ENCODE data around the gene FCER1A. TPM values are rescaled to one million over a fixed set of nuclear protein-coding genes. Genes with fewer than 3 reads are reported as not detected.
"Not testable (repeated sequence)": the region's sequence is repeated elsewhere in the genome, so short reads cannot be mapped to it uniquely, and the experiment has no call there.

The FCER1A gene
- polyA plus RNA-seq, 6 donors from 2014 or later: 0.27 to 1.6 (median 0.49) TPM; not detected in 2

DNA sequence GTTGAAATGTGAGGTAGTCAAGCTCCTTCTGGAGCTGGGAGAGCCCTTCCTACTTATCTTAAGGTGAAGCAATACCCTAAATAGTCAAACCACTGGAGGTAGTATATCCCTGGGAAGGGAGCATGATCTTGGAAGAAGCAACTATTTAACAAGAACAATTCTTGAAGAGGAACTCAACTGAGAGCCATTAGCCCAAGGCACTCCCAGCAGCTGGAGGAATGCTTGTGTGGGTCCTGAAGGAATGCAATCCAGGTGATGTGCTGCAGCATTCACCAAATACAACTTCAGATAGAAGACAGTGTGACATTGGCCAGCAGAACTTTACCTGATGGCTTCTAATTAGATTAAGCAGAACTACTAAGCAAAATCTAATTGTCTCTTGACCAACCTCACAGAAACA, 9.5 kb downstream of the FCER1A start:
- no peak for DNase-seq
- peaks cover 5 to 7% (median 6%) of the 10 kb centered on the region in 3 donors for H3K4me1 Mint-ChIP-seq

GRCh38 chr1:159315381-159315780, 13.2 kb downstream of the FCER1A start:
- H3K9me3 Mint-ChIP-seq: peaks cover 0 to 8% (median 0%) of the 10 kb centered on the region in 7 donors
- H3K27me3 Mint-ChIP-seq: peaks cover 33 to 52% (median 35%) of the 10 kb centered on the region in 3 donors
- H3K4me1 Mint-ChIP-seq: peaks cover 5 to 7% (median 6%) of the 10 kb centered on the region in 3 donors
- DNase-seq: no peak
- peak in 1 of 2 donors; percentile 38 for ATAC-seq (ENCODE audit: low read depth in 2 of 2)
- H3K4me3 Mint-ChIP-seq: no peak overlapping the region
- H3K27ac Mint-ChIP-seq: no peak overlapping the region
- peaks cover 0 to 8% of the 10 kb centered on the region in 2 donors for H3K36me3 Mint-ChIP-seq

More for the DNA sequence above, 9.5 kb downstream of the FCER1A start:
- H3K36me3 Mint-ChIP-seq: peaks cover 0 to 8% of the 10 kb centered on the region in 2 donors
- peaks cover 34 to 46% (median 37%) of the 10 kb centered on the region in 3 donors for H3K27me3 Mint-ChIP-seq
- no peak overlapping the region for H3K27ac Mint-ChIP-seq
- peaks cover 0 to 8% (median 1%) of the 10 kb centered on the region in 7 donors for H3K9me3 Mint-ChIP-seq
- no peak for ATAC-seq (ENCODE audit: low read depth in 2 of 2)
- no peak overlapping the region for H3K4me3 Mint-ChIP-seq

DNA sequence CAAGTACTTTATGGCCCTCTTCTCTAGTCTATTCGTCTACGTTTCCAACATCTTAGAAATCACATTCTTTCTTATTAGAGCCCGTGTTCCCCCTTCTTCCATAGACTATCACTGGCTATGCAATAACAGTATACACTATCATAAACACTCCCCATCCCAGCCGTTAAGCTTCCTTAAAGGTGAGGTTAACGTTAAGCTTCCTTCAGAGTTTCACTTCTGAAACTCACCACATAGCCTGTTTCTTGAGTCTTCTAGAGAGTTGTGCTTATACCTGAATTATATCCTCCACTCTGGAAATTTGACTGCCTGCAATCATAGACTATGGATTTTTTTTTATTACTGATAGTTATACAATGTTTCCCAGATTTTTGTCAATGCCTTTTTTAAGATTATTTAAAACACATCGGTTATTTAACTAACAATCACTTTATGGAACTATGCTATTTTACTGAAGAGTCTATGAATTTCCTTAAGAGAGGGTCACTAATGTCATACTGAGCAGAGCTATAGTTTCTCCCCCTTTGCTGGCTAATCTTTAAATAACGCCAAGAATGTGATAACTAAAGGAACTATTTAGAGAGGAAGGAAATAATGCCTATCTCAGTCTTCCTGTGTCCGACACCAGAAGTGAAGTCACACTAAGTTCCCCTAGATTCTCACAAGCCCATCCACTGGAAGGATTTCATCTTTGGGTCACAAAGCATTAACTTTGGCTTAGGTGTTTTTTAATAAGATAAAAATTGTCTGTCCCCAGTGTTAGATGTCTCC, 16.8 kb downstream of the FCER1A start:
- H3K4me3 Mint-ChIP-seq: no peak overlapping the region
- peaks cover 0 to 10% (median 6%) of the 10 kb centered on the region in 7 donors for H3K9me3 Mint-ChIP-seq
- H3K27ac Mint-ChIP-seq: no peak overlapping the region
- H3K4me1 Mint-ChIP-seq: peaks cover 5 to 7% (median 6%) of the 10 kb centered on the region in 3 donors
- H3K36me3 Mint-ChIP-seq: peaks cover 5 to 10% of the 10 kb centered on the region in 2 donors
- DNase-seq: no peak
- no peak for ATAC-seq (ENCODE audit: low read depth in 2 of 2)
- peaks cover 22 to 41% (median 35%) of the 10 kb centered on the region in 3 donors for H3K27me3 Mint-ChIP-seq

- Mint-ChIP-seq H3K9me3 (peaks cover 0 to 14% (median 2%) of the 10 kb centered on the region in 7 donors), H3K4me3 (no peak overlapping the region), H3K27me3 (peaks cover 5 to 18% (median 16%) of the 10 kb centered on the region in 3 donors), H3K36me3 (no peaks in the 10 kb centered on the region), H3K4me1 (no peaks in the 10 kb centered on the region), H3K27ac (no peak overlapping the region)
- ATAC-seq (ENCODE audit: low read depth in 2 of 2) (no peak), DNase-seq (no peak)
Observed at GRCh38 chr1:159334797-159335196, 32.7 kb downstream of the FCER1A start.

DNA sequence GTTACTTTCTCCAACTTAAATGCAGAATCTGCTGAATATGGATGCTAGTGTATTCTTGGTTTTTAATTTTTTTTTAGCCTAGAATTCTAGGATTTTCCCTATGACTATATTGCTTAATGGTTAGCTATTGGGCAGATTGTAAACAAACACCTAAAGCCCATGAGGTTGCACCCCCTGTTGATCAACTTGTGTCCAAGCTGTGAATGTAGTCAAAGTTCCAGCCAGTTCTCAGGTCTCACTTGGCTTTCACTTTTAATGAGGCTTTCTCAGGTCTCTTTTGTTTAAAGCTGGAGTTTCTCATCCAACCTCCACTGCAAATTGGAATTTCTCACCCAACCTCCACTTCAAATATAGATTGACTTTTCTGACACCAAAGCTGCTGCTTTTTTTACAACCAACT, 35.9 kb downstream of the FCER1A start:
- DNase-seq: no peak
- Mint-ChIP-seq H3K36me3 (peaks cover 0 to 4% of the 10 kb centered on the region in 2 donors), H3K9me3 (peaks cover 0 to 14% (median 2%) of the 10 kb centered on the region in 7 donors), H3K27ac (no peak overlapping the region), H3K4me3 (no peak overlapping the region), H3K27me3 (peaks cover 9 to 18% (median 16%) of the 10 kb centered on the region in 3 donors), H3K4me1 (no peaks in the 10 kb centered on the region)
- ATAC-seq (ENCODE audit: low read depth in 2 of 2): no peak

DNA sequence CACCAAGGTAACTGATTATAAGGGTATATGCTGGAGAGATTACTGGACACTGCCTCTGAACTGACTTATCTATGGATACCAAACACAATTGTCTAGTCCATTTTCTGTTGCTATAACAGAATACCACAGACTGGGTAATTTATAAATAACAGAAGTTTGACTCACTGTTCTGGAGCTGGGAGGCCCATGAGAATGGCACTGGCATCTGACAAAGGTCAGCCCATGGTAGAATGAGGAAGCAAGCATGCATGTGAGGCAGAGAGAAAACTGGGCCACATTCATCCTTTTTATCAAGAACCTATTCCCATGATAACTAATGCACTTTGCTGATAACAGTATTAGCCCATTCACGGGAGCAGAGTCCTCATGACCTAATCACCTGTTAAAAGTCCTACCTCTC, 37.4 kb downstream of the FCER1A start:
- H3K27me3 Mint-ChIP-seq: peaks cover 18 to 23% (median 22%) of the 10 kb centered on the region in 3 donors
- DNase-seq (no peak), ATAC-seq (ENCODE audit: low read depth in 2 of 2) (no peak)
- H3K4me3 Mint-ChIP-seq: no peak overlapping the region
- no peak overlapping the region for H3K27ac Mint-ChIP-seq
- no peaks in the 10 kb centered on the region for H3K4me1 Mint-ChIP-seq
- peaks cover 0 to 14% (median 2%) of the 10 kb centered on the region in 7 donors for H3K9me3 Mint-ChIP-seq
- peaks cover 0 to 4% of the 10 kb centered on the region in 2 donors for H3K36me3 Mint-ChIP-seq

DNA sequence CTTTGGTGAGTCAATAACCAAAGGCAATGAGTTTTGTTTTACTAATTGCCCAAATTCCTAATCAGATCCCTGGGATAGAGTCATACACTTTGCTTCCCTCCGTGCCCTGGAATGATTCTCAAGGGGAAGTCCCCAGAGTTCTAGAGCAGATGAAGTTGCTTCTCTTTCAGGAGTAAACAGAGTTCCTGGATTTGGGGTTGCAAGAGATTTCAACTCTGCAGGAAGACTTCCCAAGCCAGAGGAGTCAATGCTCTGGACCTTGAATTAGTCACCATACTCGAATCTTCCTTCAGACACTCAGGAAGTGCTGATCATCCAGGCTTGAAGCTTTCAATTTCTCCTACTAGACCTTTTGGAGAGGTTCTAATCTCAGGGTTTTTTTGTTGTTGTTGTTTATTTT, 39.6 kb downstream of the FCER1A start:
- Mint-ChIP-seq H3K27me3 (peaks cover 15 to 18% (median 18%) of the 10 kb centered on the region in 3 donors), H3K9me3 (peaks cover 0 to 7% (median 0%) of the 10 kb centered on the region in 7 donors), H3K27ac (no peak overlapping the region), H3K4me3 (no peak overlapping the region), H3K4me1 (no peaks in the 10 kb centered on the region), H3K36me3 (peaks cover 0 to 4% of the 10 kb centered on the region in 2 donors)
- no peak for DNase-seq
- ATAC-seq (ENCODE audit: low read depth in 2 of 2): no peak

DNA sequence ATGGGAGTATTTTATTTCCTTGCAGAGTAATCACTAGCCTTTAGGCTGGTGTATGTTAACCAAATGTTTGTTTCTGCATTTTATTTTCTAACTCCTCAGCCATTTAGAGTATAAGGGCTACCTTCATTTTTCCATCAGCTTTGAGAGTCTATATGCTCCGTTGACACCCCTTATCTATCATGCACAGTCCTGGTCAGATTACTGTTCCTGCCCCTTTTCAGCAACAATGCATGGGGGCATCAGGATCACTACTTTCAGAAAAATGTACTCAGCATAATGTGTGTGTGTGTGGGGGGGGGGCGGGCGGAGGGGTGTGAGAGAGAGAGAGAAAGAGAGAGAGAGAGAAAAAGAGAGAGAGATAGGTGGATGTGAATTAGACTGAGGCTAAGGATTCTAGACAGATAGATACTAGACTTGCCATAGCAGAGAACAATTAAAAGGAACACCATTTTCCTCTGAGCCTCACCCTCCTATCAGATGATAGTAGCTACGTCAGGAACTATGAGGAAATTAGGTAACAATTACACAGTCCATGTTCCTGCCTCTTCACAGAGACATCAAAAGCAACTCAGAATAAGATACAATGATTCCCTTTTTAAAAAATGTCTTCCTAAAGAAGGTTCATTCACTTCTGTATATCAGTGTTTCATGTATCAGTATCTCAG, 40.8 kb downstream of the FCER1A start:
- Mint-ChIP-seq H3K4me1 (no peaks in the 10 kb centered on the region), H3K27ac (no peak overlapping the region), H3K36me3 (peaks cover 0 to 4% of the 10 kb centered on the region in 2 donors), H3K4me3 (no peak overlapping the region), H3K9me3 (peaks cover 0 to 11% (median under 1%) of the 10 kb centered on the region in 7 donors), H3K27me3 (peaks cover 18 to 23% (median 20%) of the 10 kb centered on the region in 3 donors)
- ATAC-seq (ENCODE audit: low read depth in 2 of 2) (no peak), DNase-seq (no peak)

GRCh38 chr1:159349374-159349773, 47.2 kb downstream of the FCER1A start:
- ATAC-seq (ENCODE audit: low read depth in 2 of 2); H3K4me1 Mint-ChIP-seq; H3K36me3 Mint-ChIP-seq; H3K27ac Mint-ChIP-seq; DNase-seq; H3K4me3 Mint-ChIP-seq: not testable (repeated sequence)
- peaks cover 20 to 36% (median 26%) of the 10 kb centered on the region in 3 donors for H3K27me3 Mint-ChIP-seq
- H3K9me3 Mint-ChIP-seq: peaks cover 4 to 22% (median 10%) of the 10 kb centered on the region in 7 donors

DNA sequence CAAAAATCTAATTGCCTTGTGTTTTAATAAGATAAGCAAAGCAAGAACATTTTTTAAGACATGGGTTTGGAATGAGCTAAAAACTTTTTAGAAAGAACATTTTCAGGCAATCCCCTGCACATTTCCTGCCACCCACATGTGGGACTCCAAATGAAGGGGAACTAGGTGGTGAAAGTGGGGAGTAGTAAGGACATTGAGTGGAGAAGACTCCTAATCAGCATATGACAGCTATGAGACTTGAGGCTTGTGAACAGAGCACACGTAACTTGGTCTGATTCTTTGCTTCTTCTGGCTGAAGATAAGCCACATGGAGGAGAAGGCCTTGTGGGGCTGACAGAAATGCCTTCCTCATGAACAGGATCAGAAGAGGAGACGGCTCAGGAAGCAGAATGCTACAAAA, 50.3 kb downstream of the FCER1A start:
- no peak for ATAC-seq (ENCODE audit: low read depth in 2 of 2)
- peaks cover 8 to 31% (median 14%) of the 10 kb centered on the region in 7 donors for H3K9me3 Mint-ChIP-seq
- no peak overlapping the region for H3K4me3 Mint-ChIP-seq
- no peak for DNase-seq
- no peak overlapping the region for H3K27ac Mint-ChIP-seq
- H3K36me3 Mint-ChIP-seq: peaks cover 0 to 8% of the 10 kb centered on the region in 2 donors
- H3K4me1 Mint-ChIP-seq: no peaks in the 10 kb centered on the region
- peaks cover 26 to 33% (median 31%) of the 10 kb centered on the region in 3 donors for H3K27me3 Mint-ChIP-seq

Other genes with a start within 250 kb of the FCER1A start
- 10 to 100 TPM in 2 of 6 donors, 1 to 10 TPM in 4; 3.4 to 21.5 (median 5.1) TPM for gene AIM2, start 225.6 kb upstream of the FCER1A start, polyA plus RNA-seq (ENCODE audit: low read depth in 6 of 6)
- gene CADM3, start 130.7 kb upstream of the FCER1A start, polyA plus RNA-seq (ENCODE audit: low read depth in 6 of 6): not detected
- not detected for gene ACKR1, start 97.5 kb upstream of the FCER1A start, polyA plus RNA-seq (ENCODE audit: low read depth in 6 of 6)
- not detected for gene OR10J4, start 129.9 kb downstream of the FCER1A start, polyA plus RNA-seq (ENCODE audit: low read depth in 6 of 6)
- gene OR10J1, start 137.4 kb downstream of the FCER1A start, polyA plus RNA-seq (ENCODE audit: low read depth in 6 of 6): not detected
- gene OR10J5, start 233.7 kb downstream of the FCER1A start, polyA plus RNA-seq (ENCODE audit: low read depth in 6 of 6): not detected

Data from naive B cell (primary cell).